ENCODE results near the gene PLSCR3. TPM values are rescaled to one million over a fixed set of nuclear protein-coding genes. Genes with fewer than 3 reads are reported as not detected.

PLSCR3 gene
- total RNA-seq, 1 experiment from 2014 or later = 15.2 TPM

- Histone ChIP-seq H3K36me3 (ENCODE audit: insufficient read depth, low read length, poor library complexity, severe bottlenecking) (no peaks in the 10 kb centered on the region), H3K4me1 (ENCODE audit: insufficient read depth, low read length, poor library complexity, severe bottlenecking) (peaks cover 13% of the 10 kb centered on the region), H3K27me3 (replicated peaks; ENCODE audit: insufficient read depth, low read depth, low read length, poor library complexity) (no peaks in the 10 kb centered on the region), H3K4me3 (ENCODE audit: low read depth, low read length, poor library complexity, severe bottlenecking) (no peak overlapping the region), H3K9me3 (ENCODE audit: low read depth, low read length, poor library complexity, severe bottlenecking) (no peaks in the 10 kb centered on the region), H3K27ac (ENCODE audit: low read depth, low read length, poor library complexity, severe bottlenecking) (no peak overlapping the region)
- no peak for DNase-seq (ENCODE audit: low spot score)
- CTCF ChIA-PET = no interaction called here
- intact Hi-C loops (cut with micrococcal nuclease; ENCODE audit: unreplicated experiment) = no loop called here
- POLR2A ChIA-PET (ENCODE audit: low non-redundant PET) = interaction anchor here (0.6 kb wide), 1 partner anchor 61 kb away, joined by 4 read pairs; no protein-coding TSS in a partner anchor
- TF ChIP-seq EZH2 (IDR thresholded peaks at IDR 0.05; ENCODE audit: borderline replicate concordance, low read depth, low read length, poor library complexity, severe bottlenecking) = no peak
- TF ChIP-seq CTCF (conservative IDR thresholded peaks at IDR 0.05; ENCODE audit: low read depth, low read length) = no peak
- BruUV-seq (replicated peaks) = no TSS peak
These were observed 1.8 kb upstream of the PLSCR3 start for GRCh38 chr17:7396147-7396546.

- peak overlapping the region; percentile 94 for H3K4me3 ChIP-seq (ENCODE audit: low read depth, low read length, poor library complexity, severe bottlenecking)
- H3K27ac ChIP-seq (ENCODE audit: low read depth, low read length, poor library complexity, severe bottlenecking) = peak overlapping the region; percentile 80
- CTCF ChIA-PET = interaction anchor here (0.6 to 1.3 kb wide), 3 partner anchors 10 to 61 kb away, joined by 3 to 6 read pairs (median 6); partner anchors contain the start of gene TMEM256
- POLR2A ChIA-PET (ENCODE audit: low non-redundant PET) = interaction anchor here (0.9 kb wide), 1 partner anchor 10 kb away, joined by 3 read pairs; no protein-coding TSS in a partner anchor
- intact Hi-C loops (cut with micrococcal nuclease; ENCODE audit: unreplicated experiment) = no loop called here
- H3K27me3 ChIP-seq (replicated peaks; ENCODE audit: insufficient read depth, low read depth, low read length, poor library complexity) = no peaks in the 10 kb centered on the region
- TF ChIP-seq EZH2 (IDR thresholded peaks at IDR 0.05; ENCODE audit: borderline replicate concordance, low read depth, low read length, poor library complexity, severe bottlenecking) (no peak), CTCF (conservative IDR thresholded peaks at IDR 0.05; ENCODE audit: low read depth, low read length) (no peak; the same call in 1 of the 2 replicates)
- peaks cover 13% of the 10 kb centered on the region for H3K4me1 ChIP-seq (ENCODE audit: insufficient read depth, low read length, poor library complexity, severe bottlenecking)
- BruUV-seq (replicated peaks) = no TSS peak
- no peaks in the 10 kb centered on the region for H3K36me3 ChIP-seq (ENCODE audit: insufficient read depth, low read length, poor library complexity, severe bottlenecking)
- DNase-seq (ENCODE audit: low spot score) = peak; percentile 38
- no peaks in the 10 kb centered on the region for H3K9me3 ChIP-seq (ENCODE audit: low read depth, low read length, poor library complexity, severe bottlenecking)
These were observed 493 bp downstream of the PLSCR3 start for GRCh38 chr17:7393613-7394451.

- Histone ChIP-seq H3K4me3 (ENCODE audit: low read depth, low read length, poor library complexity, severe bottlenecking) (peak overlapping the region; percentile 94), H3K27me3 (replicated peaks; ENCODE audit: insufficient read depth, low read depth, low read length, poor library complexity) (no peaks in the 10 kb centered on the region), H3K36me3 (ENCODE audit: insufficient read depth, low read length, poor library complexity, severe bottlenecking) (no peaks in the 10 kb centered on the region), H3K27ac (ENCODE audit: low read depth, low read length, poor library complexity, severe bottlenecking) (no peak overlapping the region), H3K4me1 (ENCODE audit: insufficient read depth, low read length, poor library complexity, severe bottlenecking) (peaks cover 13% of the 10 kb centered on the region), H3K9me3 (ENCODE audit: low read depth, low read length, poor library complexity, severe bottlenecking) (no peaks in the 10 kb centered on the region)
- intact Hi-C loops (cut with micrococcal nuclease; ENCODE audit: unreplicated experiment) = no loop called here
- DNase-seq (ENCODE audit: low spot score) = no peak
- TF ChIP-seq CTCF (conservative IDR thresholded peaks at IDR 0.05; ENCODE audit: low read depth, low read length) (no peak), EZH2 (IDR thresholded peaks at IDR 0.05; ENCODE audit: borderline replicate concordance, low read depth, low read length, poor library complexity, severe bottlenecking) (no peak)
- BruUV-seq (replicated peaks) = no TSS peak
- ChIA-PET POLR2A (ENCODE audit: low non-redundant PET) (no interaction called here), CTCF (no interaction called here)
These were observed 1.4 kb downstream of the PLSCR3 start for GRCh38 chr17:7392696-7393612.

All from A673 (cell line).